Tibial nerve (tissue), 3 donors: ENCODE results near the gene SRGAP3.

ENCODE experiments used
- POLR2A ChIP-seq, 2 donors: fragments of 450-650 bp; IDR thresholded peaks; one replicate each; pipeline ENCODE4 v1.6.1; 2017; ENCODE audit warnings: antibody characterized with exemption in 2 of 2, mild to moderate bottlenecking in 2 of 2, moderate library complexity in 2 of 2
- TF ChIP-seq, protein P1 (sequence below), 5 experiments: fragments of 200-600 bp in 3 of 5; fragments of 450-650 bp in 2 of 5; sonication (generic) in 3 of 5; IDR thresholded peaks; one replicate each; pipeline ENCODE4 v1.5.1; 2016 to 2019; ENCODE audit warnings: antibody characterized with exemption in 5 of 5, mild to moderate bottlenecking in 3 of 5, moderate library complexity in 2 of 5

DNA sequence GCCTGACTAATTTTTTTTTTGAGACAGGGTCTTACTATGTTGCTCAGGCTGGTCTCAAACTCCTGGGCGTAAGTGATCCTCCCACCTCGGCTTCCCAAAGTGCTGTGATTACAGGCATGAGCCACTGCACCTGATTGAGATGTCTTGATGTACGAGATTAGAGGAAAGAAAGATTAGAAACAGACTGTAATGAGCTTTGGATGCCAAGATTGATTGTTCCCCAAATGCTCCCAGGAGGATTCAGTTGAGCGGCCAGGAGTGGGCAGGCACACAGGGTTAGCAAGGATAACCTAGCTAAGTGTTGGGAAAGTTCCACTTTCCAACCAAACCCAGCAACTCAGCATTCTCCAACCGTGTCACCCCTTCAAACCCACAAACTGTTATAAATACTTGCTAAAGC, 63.7 kb downstream of the SRGAP3 start:
- TF ChIP-seq, protein P1, sequence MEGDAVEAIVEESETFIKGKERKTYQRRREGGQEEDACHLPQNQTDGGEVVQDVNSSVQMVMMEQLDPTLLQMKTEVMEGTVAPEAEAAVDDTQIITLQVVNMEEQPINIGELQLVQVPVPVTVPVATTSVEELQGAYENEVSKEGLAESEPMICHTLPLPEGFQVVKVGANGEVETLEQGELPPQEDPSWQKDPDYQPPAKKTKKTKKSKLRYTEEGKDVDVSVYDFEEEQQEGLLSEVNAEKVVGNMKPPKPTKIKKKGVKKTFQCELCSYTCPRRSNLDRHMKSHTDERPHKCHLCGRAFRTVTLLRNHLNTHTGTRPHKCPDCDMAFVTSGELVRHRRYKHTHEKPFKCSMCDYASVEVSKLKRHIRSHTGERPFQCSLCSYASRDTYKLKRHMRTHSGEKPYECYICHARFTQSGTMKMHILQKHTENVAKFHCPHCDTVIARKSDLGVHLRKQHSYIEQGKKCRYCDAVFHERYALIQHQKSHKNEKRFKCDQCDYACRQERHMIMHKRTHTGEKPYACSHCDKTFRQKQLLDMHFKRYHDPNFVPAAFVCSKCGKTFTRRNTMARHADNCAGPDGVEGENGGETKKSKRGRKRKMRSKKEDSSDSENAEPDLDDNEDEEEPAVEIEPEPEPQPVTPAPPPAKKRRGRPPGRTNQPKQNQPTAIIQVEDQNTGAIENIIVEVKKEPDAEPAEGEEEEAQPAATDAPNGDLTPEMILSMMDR (IDR thresholded peaks at IDR 0.05): no peak
- TF ChIP-seq POLR2A (IDR thresholded peaks at IDR 0.05): no peak
